Dedifferentiated amniotic fluid mesenchymal stem cell (primary cell): ENCODE data around the gene IL33.

Experiments
- DNase-seq: peaks from one replicate; pipeline ENCODE4 v3.0.0-alpha.2; 2016; ENCODE audit errors: extremely low spot score

The IL33 gene

DNA sequence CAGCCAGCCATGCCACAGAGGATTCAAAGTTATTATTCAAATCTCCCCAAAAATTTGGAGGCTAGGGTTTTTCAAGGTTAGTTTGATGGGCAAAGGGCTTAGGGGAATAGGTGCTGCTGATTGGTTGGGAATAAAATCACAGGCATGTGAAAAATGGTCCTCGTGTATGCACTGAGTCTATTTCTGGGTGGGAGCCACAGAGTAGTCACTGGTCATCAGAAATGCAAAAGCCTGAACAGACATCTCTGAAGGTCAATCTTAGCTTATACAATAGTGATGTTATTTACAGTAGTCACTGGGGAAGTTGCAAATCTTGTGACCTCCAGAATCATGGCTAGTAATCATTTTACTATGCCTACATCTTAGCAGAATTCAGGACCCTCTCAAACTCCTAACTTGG lies 1.3 kb downstream of the IL33 start:
- no peak for DNase-seq

DNA sequence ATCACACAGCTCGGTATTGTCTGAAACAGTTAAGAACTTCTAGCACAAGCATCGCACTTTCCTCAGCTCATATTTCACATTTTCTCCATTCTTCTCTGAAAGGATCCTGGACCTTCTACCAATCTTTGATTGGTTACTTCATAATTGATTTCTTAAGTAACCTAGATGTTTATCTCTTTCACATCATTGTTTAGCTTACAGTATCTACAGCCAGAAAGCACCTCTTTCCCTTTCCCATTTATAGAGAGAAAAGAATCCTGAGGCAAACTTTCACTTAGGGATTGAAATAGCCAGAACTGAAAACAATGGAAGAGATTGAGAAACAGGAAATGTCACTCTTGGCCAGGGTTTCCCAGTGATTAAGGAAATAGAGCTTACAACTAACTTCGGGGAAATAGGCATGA lies 2.5 kb downstream of the IL33 start:
- peak; percentile 49 for DNase-seq

DNA sequence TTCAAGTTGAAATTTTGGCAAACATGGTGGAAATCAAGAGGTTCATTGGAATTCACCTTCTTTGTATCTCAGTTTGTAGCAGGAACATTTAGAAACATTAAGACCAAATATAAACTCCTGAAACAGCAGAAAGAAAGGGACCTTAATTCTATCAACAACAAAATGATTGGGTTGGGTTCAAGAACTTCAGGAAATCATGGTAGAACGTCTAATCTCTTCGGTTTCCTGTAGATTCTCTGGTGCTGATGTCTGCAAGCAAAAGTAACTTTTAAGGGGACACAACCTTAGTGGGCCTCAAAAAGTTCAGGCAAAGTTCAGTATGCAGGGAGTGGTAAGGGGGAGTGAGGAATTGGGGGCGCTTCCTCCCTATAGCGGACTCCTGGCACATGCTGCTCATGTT lies 3.4 kb downstream of the IL33 start:
- no peak for DNase-seq

DNA sequence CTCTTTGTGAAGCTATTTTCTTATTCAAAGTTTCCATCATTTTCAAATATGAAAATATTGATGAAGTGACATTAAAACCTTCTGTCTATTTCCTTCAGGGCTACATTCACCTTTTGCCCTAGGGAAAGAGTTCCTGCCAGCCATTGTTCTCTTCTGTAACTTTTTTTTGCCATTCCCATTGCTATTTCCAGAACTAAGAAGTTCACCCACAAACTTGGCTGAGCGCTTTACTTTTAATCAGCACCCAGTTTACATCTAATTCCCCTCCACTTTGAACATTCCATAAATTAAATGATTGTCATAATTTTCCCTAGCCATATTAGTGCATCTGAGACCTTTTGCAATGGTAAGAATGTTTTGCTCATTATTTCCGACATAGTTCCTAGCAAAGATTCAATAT lies 4.4 kb downstream of the IL33 start:
- DNase-seq, result no peak

DNA sequence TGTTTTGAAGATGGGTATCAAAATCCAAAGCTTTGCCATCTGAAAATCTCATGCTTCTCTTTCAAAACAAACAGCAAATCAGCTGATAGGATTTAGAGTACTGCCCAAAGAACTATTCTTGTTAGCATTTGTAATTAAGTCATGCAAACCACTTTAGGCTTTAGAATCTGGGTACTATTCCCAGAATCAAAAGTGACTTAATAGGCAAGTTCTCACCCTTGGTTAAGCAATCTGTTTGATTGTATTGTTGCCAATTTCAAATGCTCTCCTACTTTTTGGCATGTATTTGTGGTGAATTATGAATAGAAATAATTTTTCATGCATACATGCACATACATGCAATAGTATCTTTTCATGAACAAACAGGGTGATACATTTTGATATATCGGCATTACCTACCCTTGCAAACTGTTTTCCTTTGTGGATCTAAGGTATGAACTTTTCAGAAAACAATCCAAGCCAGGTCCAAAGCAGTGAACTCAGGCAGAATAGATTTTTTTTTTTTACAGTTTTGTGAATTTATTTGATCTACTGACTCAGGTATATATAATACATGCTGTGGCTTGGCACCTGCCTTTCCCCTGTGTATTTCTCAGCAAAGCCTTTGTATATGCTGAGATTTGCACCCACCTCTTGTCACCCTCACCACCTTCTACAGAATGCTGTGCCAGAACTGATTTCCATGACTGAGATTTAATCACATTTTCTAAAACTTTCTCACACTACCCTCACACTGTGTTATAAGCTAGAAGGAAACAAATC lies 9.0 kb downstream of the IL33 start:
- no peak for DNase-seq

DNA sequence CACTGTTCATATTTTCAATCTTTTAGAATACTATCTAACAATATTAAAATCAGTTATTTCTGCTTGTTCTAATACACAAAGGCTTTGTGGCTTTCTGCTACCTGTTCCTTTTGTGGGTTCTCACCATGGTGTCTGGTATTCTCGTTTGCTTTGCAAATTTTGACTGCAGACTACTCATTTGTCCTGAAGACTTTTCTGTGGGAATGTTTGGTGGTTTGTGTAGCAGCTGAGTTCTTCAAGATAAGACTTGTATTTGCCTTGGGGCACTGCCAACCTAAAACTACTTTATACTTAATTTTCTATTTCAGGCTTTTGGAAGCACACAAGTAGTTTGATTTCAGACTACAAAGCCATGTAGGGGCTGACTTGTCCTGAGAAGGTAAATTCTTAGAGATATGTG lies 11.1 kb downstream of the IL33 start:
- DNase-seq, result peak; percentile 19

DNA sequence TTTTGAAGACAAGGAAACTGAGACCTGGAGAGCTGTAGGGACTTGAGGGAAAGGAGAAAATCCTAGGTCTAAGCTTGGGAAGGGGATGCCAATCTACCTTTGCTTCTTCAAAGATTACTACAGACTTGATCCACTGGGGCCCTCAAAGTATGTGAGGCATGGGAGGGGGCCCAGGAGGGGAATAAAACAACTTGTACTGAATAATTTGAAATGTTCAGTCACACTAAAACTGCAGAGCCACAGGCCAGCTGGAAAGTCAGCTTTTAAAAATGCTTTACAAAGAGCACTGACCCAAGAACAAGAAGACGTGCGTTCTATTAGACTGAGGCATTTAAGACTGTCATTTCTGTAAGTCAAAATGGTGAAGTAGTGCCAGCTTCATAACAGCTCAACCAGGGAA lies 13.6 kb downstream of the IL33 start:
- no peak for DNase-seq

DNA sequence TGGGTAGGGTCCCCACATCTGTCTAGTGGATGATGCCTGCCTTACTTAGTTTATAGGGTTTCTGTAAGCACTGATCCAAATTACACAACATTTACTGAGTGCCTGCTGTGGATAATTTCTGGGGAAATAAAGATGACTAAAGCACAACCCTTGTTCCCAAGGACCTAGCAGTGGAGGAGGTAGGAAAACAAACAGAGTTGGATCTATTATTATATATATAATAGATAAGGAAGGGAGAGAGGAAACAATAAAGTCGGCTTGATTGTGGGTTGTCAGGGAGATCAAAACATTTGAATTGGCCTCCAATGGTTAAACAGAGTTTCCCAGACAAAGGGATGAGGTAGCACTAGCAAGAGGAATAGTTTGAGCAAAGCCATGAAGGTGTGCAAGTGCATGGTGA lies 14.0 kb downstream of the IL33 start:
- DNase-seq, result no peak

DNA sequence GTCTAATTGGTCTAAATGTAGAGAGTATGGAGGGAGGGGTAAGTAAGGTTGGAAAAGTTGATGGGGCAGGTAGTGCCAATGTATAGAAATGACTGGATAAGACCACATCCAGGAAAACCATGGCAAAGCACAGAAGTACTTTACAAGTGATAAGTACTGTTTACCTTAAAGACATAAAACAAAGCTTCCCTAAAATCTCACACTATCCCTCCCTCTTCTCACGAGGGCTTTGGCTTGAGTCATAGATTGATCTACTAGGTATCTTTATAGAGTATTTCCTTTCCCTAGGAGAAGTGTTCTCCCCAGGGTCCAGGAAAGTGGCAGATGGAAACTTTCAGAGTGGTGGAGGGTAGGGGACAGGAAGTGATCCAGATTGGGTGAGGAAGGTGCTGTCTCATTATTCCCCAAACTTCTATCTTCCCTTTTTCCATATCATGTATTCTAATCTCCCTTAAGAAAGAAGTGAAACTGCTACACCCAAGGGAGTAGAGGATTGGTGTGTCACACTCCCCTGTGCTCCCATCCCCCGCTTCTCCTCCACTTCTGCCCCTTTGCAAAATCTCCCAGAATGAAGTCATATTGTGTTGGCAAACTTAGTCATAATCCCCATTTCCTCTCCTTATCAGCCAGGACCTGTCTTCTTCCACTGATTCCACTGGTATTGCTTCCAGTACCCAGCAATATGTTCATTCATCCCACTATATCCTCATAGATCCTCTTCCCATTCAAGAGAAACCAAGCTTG lies 14.6 kb downstream of the IL33 start:
- no peak for DNase-seq

DNA sequence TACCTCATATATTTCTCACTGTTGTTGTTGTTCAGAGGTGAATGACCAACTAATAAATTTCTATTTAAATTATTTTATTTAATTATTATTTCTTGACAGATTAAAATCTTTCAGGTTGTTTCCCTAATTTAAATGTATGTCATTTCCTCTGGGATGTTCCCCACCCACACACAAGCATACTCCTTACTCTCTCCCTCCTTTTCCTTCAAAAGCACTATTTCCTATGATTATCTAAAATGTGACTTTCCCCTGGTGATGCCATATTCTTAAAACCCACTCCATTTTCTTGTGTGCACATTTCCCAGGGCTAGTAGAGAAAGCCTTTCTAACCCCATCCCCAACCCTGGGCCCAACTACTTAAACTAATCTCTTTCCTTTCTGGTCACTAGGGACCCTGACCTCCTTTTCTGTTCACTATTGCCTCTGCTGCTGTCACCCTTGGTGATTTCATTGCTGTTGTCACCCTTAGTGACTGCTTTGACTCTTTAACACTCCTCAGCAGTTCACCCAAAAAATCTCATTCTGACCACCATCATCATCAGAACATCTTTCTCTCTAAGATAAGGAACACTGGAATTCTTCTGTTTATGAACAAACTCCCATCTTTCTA lies 16.8 kb downstream of the IL33 start:
- DNase-seq, result no peak

DNA sequence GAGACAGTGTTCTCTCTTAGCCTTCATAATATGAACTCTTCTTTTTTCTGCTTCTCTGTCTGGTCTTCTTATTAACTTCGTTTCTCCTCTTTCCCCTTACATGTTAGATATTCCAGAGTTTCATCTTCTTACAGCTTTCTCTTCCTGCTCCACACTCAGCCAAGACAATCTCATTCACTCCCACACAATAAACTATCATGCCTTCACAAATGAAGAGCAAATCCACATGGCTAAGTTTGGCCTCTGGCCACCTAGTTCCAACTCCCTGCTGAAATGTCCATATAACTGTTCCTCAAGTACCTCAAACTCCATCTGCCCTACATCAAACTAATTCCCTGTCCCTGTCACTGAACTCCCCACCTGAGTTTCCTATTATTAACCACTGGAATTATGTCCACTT lies 18.4 kb downstream of the IL33 start:
- DNase-seq, result no peak

DNA sequence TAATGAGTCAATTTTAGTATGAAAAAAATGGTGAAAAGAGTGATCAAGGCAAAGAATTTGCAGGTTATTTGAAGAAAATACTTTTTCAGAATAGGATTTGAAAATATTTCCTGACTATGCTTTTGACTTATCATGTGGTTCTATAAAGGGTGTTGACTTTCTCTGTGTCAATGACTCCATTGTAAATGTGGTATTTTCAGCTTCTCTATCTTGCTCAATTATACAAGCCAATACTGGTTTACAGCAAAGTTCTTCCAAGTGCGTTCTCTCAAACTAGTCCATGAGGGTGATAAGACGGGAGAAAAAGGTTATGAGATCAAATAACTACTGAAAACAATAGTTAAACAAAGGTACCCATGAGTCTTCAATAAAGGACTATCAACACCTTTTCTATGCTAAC lies 21.7 kb downstream of the IL33 start:
- no peak for DNase-seq

DNA sequence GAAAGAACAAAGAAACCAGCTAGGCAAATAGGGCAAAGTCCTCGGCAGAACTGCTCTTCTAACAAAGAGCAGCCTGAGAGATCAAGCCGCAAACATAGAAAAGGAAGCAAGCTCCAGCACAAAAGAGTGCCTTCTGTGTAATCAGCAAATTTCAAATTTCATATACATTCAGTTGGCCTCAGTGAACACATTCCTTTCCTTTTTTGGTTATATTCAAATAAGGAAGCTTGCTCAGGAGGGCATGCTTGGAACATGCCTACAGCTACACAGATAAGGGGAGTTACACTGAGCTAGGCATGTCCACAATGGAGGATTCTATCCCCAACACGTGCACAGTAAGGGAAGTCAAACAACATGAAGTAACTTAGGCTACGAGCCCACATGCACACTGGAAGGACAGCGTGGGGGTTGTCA lies 23.4 kb downstream of the IL33 start:
- no peak for DNase-seq

DNA sequence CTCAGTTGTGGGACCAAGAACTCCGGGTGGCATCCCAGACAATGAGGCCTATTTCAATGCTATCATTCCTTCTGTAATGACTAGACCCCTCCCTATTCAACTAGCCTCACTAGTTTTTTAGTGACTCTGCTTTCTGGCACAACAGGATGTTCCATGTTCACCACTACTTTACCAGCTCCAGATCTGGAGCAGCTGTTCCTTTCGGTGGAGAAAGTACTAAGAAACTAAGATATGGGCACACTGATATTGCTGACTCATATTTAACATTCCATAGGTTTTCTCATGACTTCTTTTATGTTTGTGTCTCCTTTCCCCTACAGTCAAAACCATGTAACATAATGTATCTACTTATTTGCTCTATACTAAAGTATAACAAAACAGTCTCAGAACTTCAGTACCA lies 24.1 kb downstream of the IL33 start:
- DNase-seq, result no peak

DNA sequence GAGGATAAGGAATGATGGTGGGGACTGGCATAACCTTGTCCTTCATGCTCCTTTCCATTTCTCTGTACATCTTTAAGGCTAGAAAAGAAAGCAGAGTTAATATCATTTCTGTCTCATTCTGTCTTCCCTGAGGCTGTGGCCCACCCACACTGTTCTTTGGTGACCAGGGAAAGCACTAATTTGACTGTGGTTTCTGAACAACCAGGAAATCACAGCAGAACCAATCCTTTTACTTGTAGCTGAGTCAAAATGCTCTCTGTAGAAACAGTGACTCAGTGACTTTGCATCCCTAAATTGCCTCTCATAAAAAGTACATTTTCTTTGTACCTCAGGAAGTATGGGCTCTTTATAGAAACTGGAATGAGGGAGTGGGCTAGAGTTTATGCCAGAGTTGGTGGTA lies 28.1 kb downstream of the IL33 start:
- DNase-seq, result peak; percentile 46

DNA sequence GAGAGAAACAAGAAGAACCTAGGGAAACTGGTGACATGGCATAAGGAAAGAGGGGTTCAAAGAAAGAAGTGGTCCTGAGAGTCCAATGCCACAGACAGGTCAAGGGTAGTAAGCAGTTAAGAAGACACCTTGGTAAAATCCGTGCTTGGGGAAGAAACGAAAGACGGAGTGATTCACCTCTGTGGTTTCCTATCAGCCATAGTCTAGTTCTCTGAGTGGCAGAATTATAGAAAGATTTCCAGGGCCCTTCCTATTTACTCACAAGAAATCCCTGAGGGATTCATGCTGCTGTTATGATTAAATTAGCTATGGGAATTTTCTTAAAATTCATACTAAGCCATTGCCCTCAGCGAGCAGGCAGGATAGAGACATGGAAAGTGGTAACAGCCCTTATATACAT lies 31.7 kb downstream of the IL33 start:
- DNase-seq, result no peak

DNA sequence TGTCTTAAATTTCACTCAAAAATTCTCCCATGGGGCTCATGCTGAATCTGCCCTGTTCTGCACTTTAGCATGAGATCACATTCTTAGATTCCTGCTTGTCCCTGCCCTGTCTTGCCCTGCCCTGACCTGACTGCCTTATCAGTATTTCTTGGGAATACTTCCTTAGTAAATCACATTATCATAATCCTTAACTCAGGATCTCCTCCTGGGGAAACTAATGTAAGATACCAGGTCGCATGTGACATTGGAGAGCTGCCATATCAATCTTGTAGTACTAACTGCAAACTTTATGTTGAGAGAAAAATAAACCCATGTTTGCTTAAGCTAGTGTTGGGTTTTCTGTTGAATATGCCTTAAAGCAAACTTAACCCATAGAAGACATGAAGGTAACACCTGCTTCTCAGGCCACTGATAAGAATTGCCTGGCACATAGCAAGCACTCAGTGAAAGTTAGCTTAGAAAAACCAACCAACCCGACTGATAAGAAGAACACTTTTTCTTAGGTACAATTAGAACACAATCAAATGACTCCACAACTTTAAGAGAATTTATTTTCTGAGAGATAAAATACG lies 53.3 kb downstream of the IL33 start:
- no peak for DNase-seq

DNA sequence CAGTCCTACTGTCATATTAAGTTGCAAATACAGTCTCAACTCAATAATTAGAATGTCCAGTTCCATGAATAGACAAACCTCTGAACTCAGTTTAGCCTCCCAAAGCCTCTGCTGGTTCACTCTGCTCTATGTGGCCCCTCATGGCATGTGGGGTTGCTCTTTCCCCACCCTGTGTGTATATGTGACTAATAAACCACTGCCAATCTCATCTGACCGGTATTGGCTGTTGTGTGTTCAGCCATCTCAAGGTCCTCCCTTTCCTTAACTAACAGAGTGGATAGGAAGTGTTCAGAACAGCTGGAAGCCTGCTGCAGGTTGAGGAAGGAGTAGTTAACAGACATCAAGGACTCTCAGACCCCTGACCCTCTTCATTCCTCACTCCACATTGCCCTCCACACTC lies 55.3 kb downstream of the IL33 start:
- DNase-seq, result no peak

DNA sequence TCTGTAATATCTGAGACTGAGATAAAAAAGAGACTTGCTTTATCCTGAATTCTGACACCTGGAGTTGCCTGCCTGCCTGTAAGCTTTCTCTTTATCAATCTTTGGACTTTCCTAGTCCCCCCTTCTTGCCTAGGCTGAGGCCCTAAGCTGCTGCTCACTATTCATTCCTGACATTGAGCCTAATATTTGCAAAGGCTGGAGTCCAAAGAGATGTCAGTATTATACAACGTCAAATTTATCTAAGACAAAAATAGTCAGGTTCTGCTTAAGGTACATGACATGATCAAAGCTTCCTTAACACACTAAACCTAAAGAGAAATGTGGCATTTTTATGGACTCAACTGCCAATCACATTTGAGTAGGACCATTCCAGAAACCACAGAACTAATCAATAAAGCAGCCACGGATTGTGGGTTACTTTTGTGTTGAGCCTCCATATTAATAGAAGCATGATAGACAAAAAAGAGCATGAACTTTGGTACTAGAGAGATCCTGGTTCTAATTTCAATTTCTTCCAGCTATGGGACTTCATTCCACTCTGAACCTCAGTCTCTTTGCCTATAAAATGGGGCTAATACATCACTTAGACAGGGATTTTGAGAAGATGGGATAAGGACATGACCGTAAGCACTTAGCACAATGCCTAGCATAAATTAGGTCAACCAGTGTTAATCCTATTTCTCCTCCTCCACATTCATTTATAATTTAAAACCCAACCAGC lies 56.1 kb downstream of the IL33 start:
- no peak for DNase-seq

DNA sequence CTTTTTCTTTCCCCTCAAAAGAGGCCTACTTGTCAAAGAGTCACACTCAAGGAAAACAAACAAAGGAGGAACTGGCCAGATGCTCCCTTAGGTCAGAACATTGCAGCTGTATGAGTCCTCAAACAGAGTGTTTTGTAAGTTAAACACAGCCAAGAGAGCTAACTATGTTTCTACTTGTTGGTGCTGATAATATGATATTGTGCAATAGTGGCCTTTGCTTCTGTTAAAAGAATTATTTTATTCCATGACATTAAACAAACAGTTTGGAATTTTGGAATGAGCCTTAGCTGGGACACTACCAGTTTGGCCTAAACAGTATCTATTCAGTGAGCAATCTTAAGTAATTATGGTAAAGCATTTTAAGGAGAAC lies 56.6 kb downstream of the IL33 start:
- peak; percentile 65 for DNase-seq

DNA sequence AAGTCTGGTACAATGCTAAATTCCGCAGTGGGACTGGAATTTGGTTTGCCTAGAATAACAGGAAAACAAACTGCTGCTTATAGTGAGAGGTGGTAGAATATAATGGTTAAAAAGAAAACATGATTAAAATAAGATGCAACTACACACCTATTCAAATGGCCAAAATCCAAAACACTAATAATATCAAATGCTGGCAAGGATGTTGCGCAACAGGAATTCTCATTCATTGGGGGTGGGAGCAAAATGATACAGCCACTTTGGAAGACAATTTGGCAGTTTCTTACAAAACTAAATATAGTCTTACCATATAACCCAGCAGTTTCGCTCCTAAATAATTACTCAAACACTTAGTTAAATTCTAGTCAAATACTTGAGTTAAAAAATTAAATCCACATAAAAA lies 61.8 kb downstream of the IL33 start:
- no peak for DNase-seq

DNA sequence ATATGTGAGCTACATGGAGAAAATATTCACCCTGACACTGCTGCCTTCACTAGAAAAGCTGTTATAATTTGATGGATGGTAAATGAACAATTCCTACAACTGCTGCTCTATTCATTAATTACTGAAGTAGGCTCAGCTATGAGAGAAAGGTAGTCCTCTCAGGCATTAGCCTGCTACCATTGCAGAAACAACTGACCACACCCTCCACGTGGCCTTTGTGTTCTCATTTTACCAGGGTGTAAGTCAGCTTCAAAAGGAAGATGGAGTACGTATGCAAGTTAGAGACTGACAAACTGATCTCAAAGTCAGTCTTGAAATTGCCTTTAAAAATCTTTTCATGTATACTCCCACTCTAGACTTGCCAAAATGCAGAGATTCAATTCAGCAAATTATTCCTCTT lies 86.3 kb downstream of the IL33 start:
- DNase-seq, result no peak
